KOPT-K1 (cell line): ENCODE results near the gene DACT2.
"Not testable (repeated sequence)": the region's sequence is repeated elsewhere in the genome, so short reads cannot be mapped to it uniquely, and the experiment has no call there.

ENCODE experiments used
- H3K27ac ChIP-seq: fragments of 200-600 bp; sonication (generic); 2 replicates; pipeline ENCODE4 v1.5.1; 2016; ENCODE audit warnings: antibody characterized with exemption, mild to moderate bottlenecking, low read depth, low read length; ENCODE audit not compliant: poor library complexity, severe bottlenecking
- H3K36me3 ChIP-seq: fragments of 200-600 bp; sonication (generic); 2 replicates; pipeline ENCODE4 v1.5.1; 2017; ENCODE audit warnings: antibody characterized with exemption, mild to moderate bottlenecking, low read length, moderate library complexity; ENCODE audit not compliant: insufficient read depth
- H3K9me3 ChIP-seq: fragments of 200-600 bp; sonication (generic); 2 replicates; pipeline ENCODE4 v1.5.1; 2017; ENCODE audit warnings: antibody characterized with exemption, low read length, mild to moderate bottlenecking; ENCODE audit not compliant: insufficient read depth, poor library complexity, severe bottlenecking

DACT2 gene

DNA sequence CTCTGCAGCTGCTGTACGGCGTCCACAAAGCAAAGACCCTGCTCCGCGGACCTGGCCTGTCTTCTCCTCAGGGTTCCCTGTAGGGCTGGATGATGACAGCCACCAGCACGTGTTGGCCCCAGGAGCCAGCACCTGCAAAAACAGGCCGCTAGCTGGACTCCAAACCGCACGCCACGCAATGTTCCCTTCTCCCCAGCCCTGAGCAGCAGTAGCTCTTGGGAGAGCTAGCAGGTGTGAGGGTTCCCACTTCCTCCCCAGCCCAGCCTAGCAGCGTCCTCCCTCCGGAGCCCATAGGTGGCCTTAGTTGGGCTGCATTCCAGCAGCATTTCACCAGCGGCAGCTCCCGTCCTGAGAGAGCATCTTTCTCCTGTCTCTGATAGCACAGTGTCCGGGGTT is 42.3 kb downstream of the DACT2 start:
- peaks cover 21% of the 10 kb centered on the region for H3K9me3 ChIP-seq

DNA sequence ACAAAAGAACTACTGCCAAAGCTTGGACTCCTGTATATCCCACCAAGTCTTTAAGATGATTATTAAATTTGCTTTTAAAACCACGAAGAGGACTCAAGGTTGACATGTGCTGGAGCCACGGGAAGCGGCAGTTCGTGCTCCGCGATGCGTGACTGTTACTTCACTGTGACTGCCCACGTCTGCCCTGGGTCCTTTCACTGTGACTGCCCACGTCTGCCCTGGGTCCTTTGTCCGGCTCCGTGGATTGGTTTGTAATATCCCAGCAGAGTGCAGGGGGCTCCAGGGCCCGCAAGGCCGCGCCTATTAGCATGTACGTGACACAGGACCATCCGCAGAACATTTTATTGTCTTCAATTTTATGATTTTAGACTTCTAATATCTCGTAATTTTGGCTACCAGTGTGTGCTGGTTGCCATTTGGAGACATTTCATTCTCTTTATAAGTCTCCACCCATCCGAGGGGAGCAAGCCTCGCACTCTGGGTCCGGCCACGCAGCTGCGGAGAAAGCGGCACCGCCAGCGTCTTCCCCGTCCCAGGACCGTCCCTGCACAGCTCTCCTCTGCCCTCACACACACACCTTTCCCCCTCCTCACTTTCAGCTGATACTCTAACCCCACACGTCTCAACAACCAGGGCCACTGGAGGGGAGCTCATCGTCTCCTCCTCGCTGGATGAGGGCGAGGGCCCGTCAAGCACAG is 42.9 kb downstream of the DACT2 start:
- peaks cover 21% of the 10 kb centered on the region for H3K9me3 ChIP-seq
- H3K27ac ChIP-seq: no peak overlapping the region
- H3K36me3 ChIP-seq: no peaks in the 10 kb centered on the region

More for the DNA sequence above, 42.3 kb downstream of the DACT2 start:
- Histone ChIP-seq H3K27ac (no peak overlapping the region), H3K36me3 (no peaks in the 10 kb centered on the region)

DNA sequence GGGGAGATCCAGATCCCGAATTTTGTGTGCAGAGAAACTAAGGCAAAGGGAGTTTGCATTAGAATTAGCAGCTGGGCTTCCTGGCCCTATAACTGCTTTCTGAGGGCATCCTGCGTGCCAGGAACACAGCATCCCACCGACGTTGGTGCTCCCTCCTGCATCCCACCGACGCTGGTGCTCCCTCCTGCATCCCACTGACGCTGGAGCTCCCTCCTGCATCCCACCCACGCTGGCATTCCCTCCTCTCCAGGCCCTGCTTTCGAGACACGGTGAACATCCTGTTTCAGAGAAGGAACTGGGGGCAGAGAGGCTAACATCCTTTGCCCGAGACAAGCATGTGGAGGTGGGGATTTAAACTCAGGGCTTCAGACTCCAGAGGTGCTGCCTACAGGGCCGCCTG is 44.4 kb downstream of the DACT2 start:
- no peak overlapping the region for H3K27ac ChIP-seq
- no peaks in the 10 kb centered on the region for H3K36me3 ChIP-seq
- peaks cover 13% of the 10 kb centered on the region for H3K9me3 ChIP-seq

DNA sequence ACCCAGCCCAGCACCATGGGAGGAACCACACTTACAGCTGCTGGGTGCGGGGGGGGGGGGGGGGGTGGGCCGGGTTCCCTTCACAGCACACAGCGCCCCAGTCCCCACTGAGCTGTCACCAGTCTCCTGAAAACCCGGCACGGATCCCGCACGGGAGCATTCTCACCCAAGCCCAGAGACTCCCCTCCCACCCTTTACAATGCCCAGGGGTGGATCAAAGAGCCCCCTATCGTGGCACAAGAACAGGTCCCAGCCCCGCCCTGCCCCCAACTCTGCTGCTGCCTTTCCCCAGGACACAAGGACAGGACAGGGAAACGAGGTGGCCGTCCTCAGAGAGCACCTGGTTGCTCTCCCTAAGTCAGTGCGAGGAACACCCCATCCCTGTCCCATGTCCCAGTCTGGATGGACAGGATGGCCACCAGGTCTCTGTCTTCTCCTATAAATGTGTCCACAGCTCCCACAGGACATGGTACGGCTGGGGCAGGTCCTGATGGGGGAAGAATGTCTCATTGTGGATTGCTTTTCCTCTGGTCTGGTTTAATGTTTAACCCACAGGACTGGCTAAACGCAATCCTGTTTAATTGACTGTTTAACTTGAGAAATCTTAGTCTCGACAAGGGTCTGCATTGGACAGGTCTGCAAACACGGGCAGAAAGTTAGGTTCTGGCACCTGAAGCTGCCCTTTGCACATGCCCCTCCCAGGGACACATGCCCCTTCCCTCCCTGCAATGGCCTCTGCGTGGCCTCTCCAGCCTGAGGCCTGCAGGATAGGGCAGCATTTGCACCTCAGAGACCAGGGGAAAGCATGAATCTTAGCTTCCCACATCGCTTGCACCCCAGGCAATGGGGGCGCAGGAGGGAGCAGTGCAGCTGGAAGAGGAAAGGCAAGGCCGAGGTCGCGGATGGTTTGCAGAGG is 45.3 kb downstream of the DACT2 start:
- Histone ChIP-seq H3K27ac (no peak overlapping the region), H3K9me3 (peaks cover 5% of the 10 kb centered on the region), H3K36me3 (no peaks in the 10 kb centered on the region)

DNA sequence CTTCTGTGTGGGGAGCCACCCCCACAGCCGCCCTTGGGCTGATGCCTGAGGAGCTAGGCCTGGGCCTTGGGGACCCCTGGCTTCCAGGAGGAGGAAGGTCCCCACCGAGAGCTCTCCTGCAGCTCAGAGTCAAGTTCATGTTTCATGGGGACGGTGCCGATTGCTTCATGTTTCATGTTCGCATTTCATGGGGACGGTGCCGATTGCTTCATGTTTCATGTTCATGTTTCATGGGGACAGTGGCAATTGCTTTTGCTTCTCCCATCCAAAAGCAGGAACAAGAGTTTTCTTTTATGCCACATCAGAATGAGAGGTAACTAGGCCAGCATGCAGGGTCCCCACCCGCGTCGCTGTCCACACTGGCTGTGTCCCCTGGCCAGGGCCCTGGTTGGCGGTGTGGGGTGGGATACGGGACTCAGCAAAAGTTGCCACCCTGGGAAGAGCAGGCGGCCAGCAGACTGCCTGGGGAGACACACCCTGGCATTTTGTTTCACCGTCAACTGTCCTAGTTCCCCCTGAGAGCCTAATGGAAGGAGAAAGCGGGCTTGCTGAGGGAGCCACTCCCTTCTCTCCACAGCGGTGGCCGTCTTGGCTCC is 46.0 kb downstream of the DACT2 start:
- H3K27ac ChIP-seq: no peak overlapping the region

DNA sequence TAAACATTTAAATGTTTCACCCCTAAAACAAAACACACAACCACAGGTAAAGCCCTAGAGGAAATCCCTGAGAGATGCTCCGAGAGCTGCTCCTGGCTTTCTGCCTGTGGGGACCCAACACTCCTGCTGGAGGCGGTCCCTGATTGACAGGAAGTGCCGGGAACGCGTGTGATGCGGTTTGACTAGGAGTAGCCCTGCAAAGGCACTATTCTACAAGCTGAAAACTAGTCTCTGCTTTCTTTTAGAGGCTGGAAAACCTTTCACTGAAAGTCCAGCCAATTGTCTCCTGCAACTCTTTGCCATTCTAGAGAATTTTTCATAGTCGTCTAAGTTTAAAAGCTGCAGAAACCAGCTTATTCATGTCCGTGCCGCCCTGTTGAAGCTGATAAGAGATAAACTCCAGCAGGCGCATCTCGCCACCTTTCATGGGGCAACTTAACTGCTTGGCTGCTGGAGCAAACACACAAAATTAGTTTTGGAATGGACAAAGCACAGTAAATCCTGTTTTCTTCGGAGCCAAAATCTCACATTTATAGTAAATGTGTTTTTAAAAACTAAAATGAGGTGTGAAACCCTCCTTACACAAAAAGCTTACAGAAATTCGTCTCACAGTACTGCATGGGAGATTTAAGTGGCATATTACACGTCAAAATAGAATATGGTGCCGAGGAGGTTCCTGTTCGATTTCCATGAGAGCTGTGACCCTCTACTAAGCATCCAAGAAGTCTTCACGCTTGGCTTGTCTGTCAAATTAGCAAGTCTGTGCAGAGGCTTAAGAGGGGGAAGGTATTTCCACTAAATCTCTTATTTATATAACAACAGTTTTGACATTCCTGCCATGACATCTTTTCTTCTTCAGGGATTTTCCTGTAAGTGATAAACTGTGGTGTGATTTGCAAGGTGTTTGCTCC is 46.9 kb downstream of the DACT2 start:
- H3K36me3 ChIP-seq: no peaks in the 10 kb centered on the region
- H3K9me3 ChIP-seq: no peaks in the 10 kb centered on the region
- H3K27ac ChIP-seq: no peak overlapping the region

More for the DNA sequence above, 46.0 kb downstream of the DACT2 start:
- Histone ChIP-seq H3K36me3 (no peaks in the 10 kb centered on the region), H3K9me3 (no peaks in the 10 kb centered on the region)

DNA sequence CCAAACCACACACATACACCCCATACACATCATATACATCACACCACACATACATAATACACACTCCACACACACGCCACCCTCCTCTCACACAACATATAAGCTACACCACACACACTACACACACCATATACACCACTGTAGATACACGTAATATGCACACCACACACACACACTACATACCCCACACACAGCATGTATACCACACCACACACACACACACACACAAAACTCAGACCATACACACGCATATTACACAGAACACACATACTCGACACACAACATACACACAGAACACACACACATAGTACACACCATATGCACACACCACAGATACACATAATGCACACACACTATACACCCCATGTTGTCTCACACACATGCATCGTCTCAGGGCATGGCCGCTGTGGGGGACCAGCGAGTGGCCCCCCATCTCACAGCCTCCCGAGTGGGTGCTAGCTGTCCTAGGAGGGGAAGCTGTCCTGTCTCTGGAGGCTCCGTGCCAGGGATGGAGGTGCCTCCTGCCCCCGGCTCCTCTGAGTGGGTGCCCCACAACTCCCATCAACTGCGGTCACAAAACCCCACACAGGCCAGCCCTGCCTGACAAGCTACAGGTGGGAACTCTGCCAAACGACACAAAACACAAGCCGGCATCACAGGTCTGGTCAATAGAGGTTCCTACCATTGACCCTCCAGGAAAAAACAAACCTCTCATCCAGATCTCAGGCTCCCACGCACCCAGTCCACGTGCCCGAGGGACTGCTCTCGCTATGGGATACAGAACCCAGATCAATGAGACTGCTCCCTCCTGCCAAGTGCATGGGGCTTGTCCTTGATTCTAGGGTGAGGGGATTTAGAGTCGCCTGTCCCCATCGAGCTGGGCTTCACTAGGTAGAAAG is 49.1 kb downstream of the DACT2 start:
- Histone ChIP-seq H3K36me3 (no peaks in the 10 kb centered on the region), H3K27ac (no peak overlapping the region), H3K9me3 (no peaks in the 10 kb centered on the region)

DNA sequence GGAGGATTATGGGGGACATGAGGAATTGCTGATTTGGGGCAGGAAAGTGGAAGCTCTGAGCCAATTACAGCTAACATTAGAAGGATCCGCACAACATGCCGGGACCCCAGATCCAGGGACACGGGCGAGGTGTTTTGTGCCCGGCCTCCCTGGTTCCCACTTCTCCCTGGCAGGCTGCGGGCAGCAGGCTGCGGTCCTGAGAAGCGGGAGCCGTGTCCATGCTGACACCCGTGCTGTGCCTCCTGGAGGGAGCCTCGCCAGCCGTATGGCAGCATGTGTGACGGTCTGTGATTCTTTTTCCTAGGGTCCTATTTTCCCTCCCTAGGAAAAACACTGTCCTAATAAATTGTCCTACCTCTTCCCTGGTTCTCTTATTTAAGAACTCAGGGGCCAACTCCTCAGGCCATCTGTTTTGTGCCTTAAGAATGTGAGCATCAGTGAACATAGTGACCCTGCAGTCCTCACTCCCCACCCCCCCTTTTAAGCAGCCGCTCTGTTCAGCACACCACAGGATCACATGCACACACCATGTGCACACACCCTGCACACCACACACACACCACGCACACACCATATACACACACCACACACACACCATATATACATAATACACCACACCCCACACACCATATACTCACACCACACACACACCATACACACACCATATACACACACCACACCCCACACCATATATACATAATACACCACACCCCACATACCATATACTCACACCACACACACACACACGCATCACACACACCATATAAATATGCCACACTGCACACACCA is 49.9 kb downstream of the DACT2 start:
- Histone ChIP-seq H3K36me3 (no peaks in the 10 kb centered on the region), H3K9me3 (no peaks in the 10 kb centered on the region), H3K27ac (no peak overlapping the region)

DNA sequence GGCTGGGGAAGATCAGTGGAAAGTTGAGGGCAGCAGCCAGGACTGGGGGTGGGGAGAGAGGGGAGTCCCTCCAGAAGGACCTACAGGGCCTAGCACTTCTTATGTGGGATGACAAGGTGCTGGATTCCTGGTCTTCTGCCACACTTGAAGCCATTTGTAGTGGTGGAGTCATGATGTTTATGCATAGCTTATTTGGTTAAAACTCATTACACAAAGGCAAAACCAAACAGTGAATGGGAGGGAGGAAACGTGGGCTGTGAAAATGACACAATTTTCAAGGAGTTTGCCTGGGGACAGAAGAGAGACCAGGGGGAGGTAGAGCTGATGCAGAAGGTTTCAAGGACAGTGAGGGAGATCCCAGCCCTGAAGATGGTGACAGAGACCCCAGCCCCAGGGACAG is 50.8 kb downstream of the DACT2 start:
- Histone ChIP-seq H3K9me3 (no peaks in the 10 kb centered on the region), H3K27ac (no peak overlapping the region), H3K36me3 (no peaks in the 10 kb centered on the region)

DNA sequence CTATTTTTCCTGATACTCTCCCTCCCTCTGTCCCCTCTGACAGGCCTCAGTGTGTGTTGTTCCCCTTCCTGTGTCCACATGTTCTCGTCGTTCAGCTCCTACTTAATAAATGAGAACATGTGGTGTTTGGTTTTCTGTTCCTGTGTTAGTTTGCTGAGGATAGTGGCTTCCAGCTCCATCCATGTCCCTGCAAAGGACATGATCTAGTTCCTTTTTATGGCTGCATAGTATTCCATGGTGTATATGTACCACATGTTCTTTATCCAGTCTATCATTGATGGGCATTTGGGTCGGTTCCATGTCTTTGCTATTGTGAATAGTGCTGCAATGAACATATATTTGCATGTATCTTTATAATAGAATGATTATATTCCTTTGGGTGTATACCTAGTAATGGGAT is 51.8 kb downstream of the DACT2 start:
- not testable (repeated sequence) for H3K27ac ChIP-seq, H3K36me3 ChIP-seq, H3K9me3 ChIP-seq

DNA sequence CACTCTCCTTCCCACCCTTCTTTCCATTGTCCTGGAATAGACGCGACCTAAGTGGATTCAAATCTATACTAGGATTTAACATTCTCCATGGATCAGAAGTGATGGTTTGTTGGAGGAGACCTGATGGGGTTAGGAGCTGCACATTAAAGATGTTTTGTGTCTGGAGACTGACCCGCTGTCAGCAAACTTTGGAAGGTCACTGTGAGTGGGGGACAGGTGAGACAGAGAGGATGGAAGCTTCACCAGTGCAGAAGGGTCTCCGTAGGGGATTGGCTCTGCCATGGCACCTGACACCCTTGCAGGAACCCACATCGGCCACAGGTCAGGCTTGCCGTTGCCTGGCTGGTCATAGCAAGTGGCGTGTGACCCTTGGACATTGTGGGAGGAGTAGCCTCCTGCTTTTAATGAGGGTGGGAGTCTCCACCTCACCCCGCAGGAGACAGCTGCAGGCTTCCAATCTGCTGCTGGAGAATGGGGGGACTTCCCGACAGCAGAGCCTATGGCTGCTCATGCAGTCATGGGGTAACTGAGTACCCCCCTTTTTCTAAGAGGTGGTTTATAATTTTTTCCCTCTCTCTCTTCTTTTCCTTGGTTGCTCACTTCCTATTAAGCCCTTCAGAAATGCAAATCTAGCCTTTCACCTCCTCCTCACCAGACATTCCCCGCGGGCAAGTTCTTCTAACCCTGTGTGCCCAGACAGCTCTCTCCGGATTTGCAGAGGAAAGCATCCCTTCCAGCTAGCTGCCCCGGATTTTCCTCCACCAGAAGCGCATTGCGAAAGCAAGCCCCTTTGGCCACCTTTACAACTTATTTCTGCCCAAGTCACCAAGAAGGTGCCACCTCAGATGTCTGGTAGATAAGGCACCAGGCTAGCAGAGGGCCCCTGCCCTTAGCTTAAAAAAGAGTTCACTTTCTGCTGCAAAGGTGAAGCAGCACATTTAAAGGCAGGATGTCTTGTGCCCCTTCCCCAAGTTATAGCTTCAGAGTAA is 53.5 kb downstream of the DACT2 start:
- Histone ChIP-seq H3K9me3 (no peaks in the 10 kb centered on the region), H3K36me3 (no peaks in the 10 kb centered on the region), H3K27ac (no peak overlapping the region)

DNA sequence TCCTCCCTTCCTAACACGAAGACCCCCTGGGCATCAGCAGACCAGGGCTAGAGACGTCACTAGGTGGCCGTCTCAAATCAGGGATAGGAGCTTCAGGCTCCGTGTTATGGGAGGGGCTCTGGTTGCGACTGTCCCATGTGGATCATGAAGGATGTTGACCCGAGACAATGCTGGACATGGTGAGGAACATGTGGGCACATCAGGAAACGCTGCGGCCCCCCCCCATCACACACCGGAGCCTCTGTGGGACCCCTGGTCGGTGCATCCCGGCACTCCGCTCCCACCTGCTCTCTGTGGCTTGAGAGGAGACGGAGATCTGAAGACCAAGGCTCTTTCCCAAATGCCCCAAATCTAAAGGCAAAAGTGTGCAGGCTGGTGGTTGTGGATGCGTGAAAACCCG is 54.2 kb downstream of the DACT2 start:
- Histone ChIP-seq H3K27ac (no peak overlapping the region), H3K9me3 (no peaks in the 10 kb centered on the region), H3K36me3 (no peaks in the 10 kb centered on the region)
